ENCODE results near the gene MAGEA10. TPM values are rescaled to one million over a fixed set of nuclear protein-coding genes. Genes with fewer than 3 reads are reported as not detected.

MAGEA10 gene
- total and polyA plus RNA-seq, 9 of the 15 experiments (the other 6 are each of a cell fraction or from before 2014, with no cell fraction given): 0.06 to 0.45 (median 0.15) TPM; not detected in 4

DNA sequence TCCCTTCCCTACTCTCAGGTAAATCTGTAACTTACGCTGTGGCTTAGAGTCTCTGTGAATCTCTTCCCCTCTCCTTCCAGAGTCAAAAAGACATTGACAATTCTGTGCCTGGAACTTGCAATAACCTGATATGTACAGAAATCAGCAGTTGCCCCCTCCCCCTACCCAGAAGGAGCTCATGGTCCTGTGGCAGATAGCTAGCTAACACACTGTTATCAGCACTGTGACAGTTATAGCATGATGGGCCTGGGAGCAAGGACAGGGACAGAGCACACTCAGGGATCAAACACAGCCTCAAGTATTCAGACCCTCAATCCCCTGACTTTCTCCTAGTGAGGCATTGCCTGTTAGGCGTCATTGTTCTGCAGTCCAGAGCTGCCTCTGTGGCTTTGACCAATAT, 18.7 kb upstream of the MAGEA10 start (continued):
- no peak for TF ChIP-seq ZBTB49 (CRISPR knock-in tag; IDR thresholded peaks at IDR 0.05; ENCODE audit: borderline replicate concordance)
- no peak for TF ChIP-seq RBM17 (IDR thresholded peaks at IDR 0.05; ENCODE audit: borderline replicate concordance, low read depth, low read length)
- TF ChIP-seq, protein P1, sequence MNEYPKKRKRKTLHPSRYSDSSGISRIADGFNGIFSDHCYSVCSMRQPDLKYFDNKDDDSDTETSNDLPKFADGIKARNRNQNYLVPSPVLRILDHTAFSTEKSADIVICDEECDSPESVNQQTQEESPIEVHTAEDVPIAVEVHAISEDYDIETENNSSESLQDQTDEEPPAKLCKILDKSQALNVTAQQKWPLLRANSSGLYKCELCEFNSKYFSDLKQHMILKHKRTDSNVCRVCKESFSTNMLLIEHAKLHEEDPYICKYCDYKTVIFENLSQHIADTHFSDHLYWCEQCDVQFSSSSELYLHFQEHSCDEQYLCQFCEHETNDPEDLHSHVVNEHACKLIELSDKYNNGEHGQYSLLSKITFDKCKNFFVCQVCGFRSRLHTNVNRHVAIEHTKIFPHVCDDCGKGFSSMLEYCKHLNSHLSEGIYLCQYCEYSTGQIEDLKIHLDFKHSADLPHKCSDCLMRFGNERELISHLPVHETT (CRISPR knock-in tag; conservative IDR thresholded peaks at IDR 0.05 in 1 of 2, IDR thresholded peaks at IDR 0.05 in 1 of 2): peak in 1 of 2 experiments; percentile 50; a peak in 2 of 4 replicates
- no peak for TF ChIP-seq ZHX1 (conservative IDR thresholded peaks at IDR 0.05; ENCODE audit: low read length)
- no peak for TF ChIP-seq ZNF316 (IDR thresholded peaks at IDR 0.05)
- no peak for TF ChIP-seq IRF9 (tag; IDR thresholded peaks at IDR 0.05)
- TF ChIP-seq RFX1 (IDR thresholded peaks at IDR 0.05): no peak
- TF ChIP-seq NFYB (IDR thresholded peaks at IDR 0.05; ENCODE audit: extremely low read depth, insufficient read length): no peak
- no peak for TF ChIP-seq ZNF318 (IDR thresholded peaks at IDR 0.05; ENCODE audit: borderline replicate concordance in 1 of 2, low read depth in 1 of 2)
- TF ChIP-seq CREM (IDR thresholded peaks at IDR 0.05; ENCODE audit: low read depth): peak; percentile 41; the same call in 1 of the 2 replicates
- peak; percentile 26; the same call in 1 of the 2 replicates for TF ChIP-seq ZFX (CRISPR knock-in tag; IDR thresholded peaks at IDR 0.05)
